ENCODE measurements around the gene SRGAP1.
A peak's percentile ranks its signal among the peaks of the same experiment; 100 is the strongest.
"Not testable (repeated sequence)": the region's sequence is repeated elsewhere in the genome, so short reads cannot be mapped to it uniquely, and the experiment has no call there.

Gene SRGAP1

DNA sequence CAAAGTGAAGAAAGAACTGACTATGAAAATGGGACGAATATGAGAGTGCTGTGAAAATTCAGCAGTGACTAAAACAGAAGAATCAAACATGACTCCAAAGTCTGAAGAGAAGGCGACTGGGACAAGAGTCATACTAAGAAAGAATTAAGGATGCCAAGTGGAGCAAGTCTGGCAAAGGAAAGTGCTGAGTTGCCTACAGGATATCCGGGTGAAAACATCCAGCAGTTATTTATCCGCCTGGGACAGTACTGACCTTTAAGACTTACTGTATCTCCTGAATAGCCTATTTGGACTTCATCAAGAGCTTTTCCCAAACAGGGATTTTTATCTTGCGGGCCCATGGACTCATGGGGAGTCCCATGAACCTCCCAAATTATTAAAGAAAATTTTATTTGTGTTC lies 336.5 kb downstream of the SRGAP1 start:
- no peak for DNase-seq

- peak; percentile 7 for DNase-seq
Measured at GRCh38 chr12:64181430-64182291, 337.2 kb downstream of the SRGAP1 start.

DNA sequence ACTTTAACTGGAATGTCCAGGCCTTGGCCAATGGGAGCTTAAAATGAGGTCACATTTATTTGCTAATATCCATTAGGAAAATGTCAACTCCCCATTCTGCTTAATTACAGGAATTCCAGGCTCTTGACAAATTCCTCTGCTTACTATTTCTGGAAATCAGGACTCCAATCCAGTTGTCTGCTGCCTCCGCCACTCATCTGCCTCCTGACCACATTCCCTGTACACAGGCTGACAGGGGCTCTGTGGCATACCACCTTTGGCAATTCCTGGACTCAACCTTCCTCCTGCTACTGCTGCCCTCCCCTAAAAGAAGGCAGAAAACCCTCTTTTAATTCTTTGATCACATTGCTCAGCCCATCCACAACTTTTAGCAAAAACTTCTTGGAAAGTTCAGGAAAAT lies 339.7 kb downstream of the SRGAP1 start:
- no peak for DNase-seq

GRCh38 chr12:64186789-64187188 lies 342.3 kb downstream of the SRGAP1 start:
- no peak for DNase-seq

GRCh38 chr12:64187370-64187769 lies 342.9 kb downstream of the SRGAP1 start:
- DNase-seq = no peak

DNA sequence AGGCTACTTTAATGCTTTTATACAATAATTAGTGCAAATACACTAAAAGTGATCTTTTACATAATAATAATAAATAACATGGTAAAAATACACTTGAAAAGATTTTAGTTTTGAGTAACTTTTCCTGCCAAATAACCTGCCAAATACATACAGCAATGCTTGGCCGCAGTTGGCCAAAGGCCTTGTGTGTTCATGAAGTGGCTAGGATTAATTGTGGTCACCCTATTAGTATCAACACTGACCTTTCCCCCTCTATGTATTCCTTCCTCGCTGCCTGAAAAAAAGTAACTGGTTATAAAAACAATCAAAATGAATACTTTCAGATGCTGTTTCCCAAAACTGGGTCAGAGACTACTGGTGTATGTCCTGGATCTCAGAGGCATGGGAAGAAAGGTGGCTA lies 343.3 kb downstream of the SRGAP1 start:
- no peak for DNase-seq

DNA sequence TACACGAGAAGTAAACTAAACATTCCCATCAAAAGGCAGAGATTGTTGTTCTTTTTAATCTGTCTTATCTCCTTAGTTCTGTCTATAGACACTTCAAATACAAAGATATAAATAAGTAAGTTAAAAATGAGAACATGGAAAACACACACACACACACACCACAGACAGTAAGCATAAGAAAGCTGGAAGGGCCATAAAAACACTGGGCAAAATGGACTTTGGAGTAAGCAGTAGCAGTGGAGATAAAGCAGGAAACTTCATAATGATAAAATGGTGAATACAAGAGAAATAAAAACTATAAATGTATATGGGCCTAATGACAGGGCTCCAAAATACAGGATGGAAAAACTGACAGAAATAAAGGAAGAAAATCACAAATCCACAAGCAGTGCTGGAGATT lies 345.0 kb downstream of the SRGAP1 start:
- no peak for DNase-seq

DNA sequence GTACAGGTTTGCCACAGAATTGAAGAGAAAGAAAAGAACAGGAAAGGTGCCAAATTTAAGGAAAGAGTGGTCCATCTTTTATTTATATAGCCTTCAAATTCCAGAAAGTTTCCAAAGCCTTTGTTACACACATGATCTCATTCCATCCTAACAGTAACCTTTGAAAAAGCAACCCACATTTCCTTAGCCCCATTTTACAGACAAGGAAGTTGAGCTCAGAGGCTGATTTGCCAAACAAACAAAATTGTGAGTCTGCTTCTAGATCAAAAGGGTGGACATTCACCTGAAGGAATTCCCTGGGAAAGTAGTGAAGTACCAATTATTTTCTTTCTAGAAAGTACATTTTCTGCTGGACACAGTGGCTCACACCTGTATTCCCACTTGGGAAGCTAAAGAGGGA lies 345.6 kb downstream of the SRGAP1 start:
- DNase-seq = no peak

- no peak for DNase-seq
Measured at GRCh38 chr12:64192644-64193444, 348.3 kb downstream of the SRGAP1 start.

DNA sequence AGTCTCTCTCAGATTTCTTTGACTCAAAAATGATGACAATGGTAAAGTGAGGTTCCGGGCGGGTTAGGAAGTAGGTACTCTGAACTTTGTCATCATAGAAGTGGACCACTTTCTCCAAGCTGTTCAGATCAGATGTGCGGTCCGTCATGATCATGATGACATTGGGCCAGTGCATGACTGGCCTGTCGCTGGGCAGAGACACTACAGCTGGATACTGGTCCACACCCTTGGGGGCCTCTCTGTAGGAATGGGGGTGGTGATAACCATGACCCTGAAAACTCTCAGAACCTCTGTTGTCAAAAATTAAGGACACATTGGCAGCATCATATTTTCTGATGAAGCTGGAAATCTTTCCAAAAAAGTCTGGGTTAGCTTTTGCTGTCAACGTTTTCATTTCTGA lies 349.4 kb downstream of the SRGAP1 start:
- DNase-seq = no peak

DNA sequence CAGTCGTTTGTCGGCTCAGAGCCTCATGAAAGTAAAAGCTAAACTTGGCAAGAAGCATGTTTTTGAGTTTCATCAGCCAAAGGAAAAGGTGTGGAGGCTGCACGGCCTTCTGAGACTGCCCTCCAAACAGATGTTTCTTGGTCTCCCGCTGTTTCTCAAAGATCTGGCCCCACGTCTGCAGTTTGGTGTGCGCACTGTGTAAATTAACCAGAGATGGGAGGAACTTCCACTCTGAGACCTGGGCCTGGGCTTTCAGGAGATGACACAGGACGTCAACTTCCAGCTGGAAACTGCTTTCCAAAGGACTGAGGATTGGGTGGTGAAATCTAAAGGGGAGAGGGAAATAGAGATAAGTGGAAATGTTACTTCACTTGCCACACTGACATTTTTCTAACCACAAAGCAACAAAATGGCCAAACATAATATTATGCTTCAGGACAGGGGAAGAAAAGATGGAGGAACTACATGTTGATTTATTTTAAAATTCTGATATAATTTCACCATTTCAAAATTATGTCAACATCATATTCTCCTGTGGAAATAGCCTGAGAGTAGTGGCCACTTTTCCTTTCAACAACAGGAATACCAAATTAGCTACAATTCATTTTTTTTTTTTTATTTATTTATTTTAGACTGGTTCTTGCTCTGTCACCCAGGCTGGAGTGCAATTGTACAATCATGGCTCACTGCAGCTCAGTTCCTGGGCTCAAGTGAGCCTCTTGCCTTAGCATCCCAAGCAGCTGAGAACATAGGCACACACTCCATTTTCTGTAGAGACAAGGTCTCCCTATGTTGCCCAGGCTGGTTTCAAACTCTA lies 350.0 kb downstream of the SRGAP1 start:
- DNase-seq = no peak

GRCh38 chr12:64195841-64196240 lies 351.3 kb downstream of the SRGAP1 start:
- DNase-seq = not testable (repeated sequence)

DNA sequence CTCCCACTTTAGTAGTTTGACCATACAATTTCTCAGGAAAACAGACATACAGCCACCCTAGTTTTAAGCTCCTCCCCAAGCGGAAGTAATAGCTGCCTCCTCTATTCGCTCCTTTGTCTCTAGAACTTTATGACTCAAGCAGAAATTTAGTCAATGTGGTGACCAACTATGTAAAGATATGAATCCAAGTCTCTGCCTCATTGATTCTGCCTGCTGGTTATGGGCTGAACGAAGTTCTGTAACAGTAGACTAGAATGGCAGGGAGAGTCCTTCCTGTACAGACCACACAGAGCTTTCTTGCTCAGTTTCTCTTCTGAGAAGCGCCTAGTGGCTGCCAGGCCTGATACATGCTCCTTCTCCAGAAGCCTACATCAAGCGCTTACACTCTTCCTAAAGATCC lies 358.5 kb downstream of the SRGAP1 start:
- DNase-seq = no peak

DNA sequence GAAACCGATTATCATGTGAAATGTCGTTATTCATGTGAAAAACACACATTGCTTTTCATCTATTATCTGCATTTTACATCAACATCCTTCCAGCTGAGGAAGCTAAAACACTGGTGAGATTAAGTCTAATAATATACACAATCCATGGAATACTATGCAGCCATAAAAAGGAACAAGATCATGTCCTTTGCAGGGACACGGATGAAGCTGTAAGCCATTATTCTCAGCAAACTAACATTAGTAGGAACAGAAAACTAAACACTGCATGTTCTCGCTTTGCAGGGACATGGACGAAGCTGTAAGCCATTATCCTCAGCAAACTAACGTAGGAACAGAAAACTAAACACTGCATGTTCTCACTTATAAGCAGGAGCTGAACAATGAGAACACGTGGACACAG lies 359.3 kb downstream of the SRGAP1 start:
- no peak for DNase-seq

DNA sequence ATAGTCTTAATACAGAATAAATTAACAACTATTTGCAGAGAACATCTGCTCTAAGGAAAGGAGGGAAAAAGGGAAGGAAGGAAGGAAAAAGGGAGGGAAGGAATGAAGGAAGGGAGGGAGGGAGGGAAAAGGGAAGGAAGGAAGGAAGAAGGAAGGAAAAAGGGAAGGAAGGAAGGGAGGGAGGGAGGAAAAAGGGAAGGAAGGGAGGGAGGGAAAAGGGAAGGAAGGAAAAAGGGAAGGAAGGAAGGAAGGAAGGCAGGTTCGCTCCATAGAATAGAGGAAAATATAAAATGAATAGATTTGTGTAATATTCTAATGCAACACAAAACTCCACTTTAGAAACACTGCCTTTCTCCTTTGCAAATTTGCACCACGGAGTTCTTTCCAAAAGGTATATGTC lies 361.0 kb downstream of the SRGAP1 start:
- no peak for DNase-seq

GRCh38 chr12:64207453-64207852 lies 363.0 kb downstream of the SRGAP1 start:
- DNase-seq = no peak
